HEK293 (cell line): ENCODE measurements around the gene RXRG.

Experiments
- PRDM1 ChIP-seq: fragments of 450-650 bp; formaldehyde crosslinking; IDR thresholded peaks from 2 replicates; pipeline ENCODE4; 2016; ENCODE audit warnings: missing biosample characterization, missing genetic modification characterization
- ZBTB10 ChIP-seq: fragments of 450-650 bp; formaldehyde crosslinking; IDR thresholded peaks from 2 replicates; pipeline ENCODE4 v1.5.1; 2016; ENCODE audit warnings: missing biosample characterization, missing genetic modification characterization
- ZNF350 ChIP-seq: fragments of 450-650 bp; formaldehyde crosslinking; IDR thresholded peaks from 2 replicates; pipeline ENCODE4 v1.5.0; 2017; ENCODE audit warnings: missing biosample characterization, mild to moderate bottlenecking, missing genetic modification characterization

GRCh38 chr1:165351863-165352441 lies 93.0 kb downstream of the RXRG start:
- TF ChIP-seq ZBTB10 (no peak), PRDM1 (no peak), ZNF350 (no peak)
